CD4-positive, alpha-beta T cell (primary cell): ENCODE results near the gene HTRA1. TPM values are rescaled to one million over a fixed set of nuclear protein-coding genes. Genes with fewer than 3 reads are reported as not detected.

Experiments
- ATAC-seq: fragments of 200-7000 bp; cut with Tn5 transposase; one replicate; pipeline ENCODE4 v1.10.0; 2022; ENCODE audit warnings: mild to moderate bottlenecking; ENCODE audit not compliant: poor library complexity
- CTCF ChIA-PET: fragments of 350-600 bp; sonication (Branson Sonifier 250); formaldehyde crosslinking; loops from one replicate; lab custom pipeline; 2021; ENCODE audit warnings: antibody characterized with exemption, inconsistent platforms; lab: Charles Lee
- POLR2A ChIA-PET: fragments of 350-600 bp; sonication (Branson Sonifier 250); formaldehyde crosslinking; loops from one replicate; lab custom pipeline; 2021; ENCODE audit warnings: antibody characterized with exemption, inconsistent platforms; lab: Charles Lee
- DNase-seq, 14 experiments: peaks; one replicate each; pipeline ENCODE4 v3.0.0-alpha.2; 2013 to 2020; ENCODE audit warnings: mixed read lengths in 2 of 14
- H3K27ac ChIP-seq, 2 donors: one replicate each; pipeline versions ENCODE4 v1.5.1 to v1.7.0; 2013; ENCODE audit warnings: low read length in 2 of 2, low read depth in 1 of 2, mild to moderate bottlenecking in 1 of 2
- H3K27me3 ChIP-seq, 2 experiments: 1 replicate in 1 of 2; 2 replicates in 1 of 2; pipeline versions ENCODE4 v1.6.1 to v1.7.0; 2013; ENCODE audit warnings: low read length in 2 of 2, control low read depth in 1 of 2, mild to moderate bottlenecking in 1 of 2, moderate library complexity in 1 of 2; ENCODE audit not compliant: insufficient read depth in 2 of 2, control insufficient read depth in 1 of 2
- H3K36me3 ChIP-seq: one replicate; pipeline ENCODE4 v1.6.1; 2013; ENCODE audit warnings: low read length, control low read depth; ENCODE audit not compliant: insufficient read depth
- H3K4me1 ChIP-seq: one replicate; pipeline ENCODE4 v1.6.1; 2013; ENCODE audit warnings: low read length, control low read depth; ENCODE audit not compliant: insufficient read depth
- H3K4me3 ChIP-seq: one replicate; pipeline ENCODE4 v1.5.1; 2013; ENCODE audit warnings: mild to moderate bottlenecking, low read length, moderate library complexity
- H3K9me3 ChIP-seq, 2 experiments: 1 replicate in 1 of 2; 2 replicates in 1 of 2; pipeline versions ENCODE4 v1.6.1 to v1.7.0; 2013; ENCODE audit warnings: low read length in 2 of 2, mild to moderate bottlenecking in 2 of 2, control low read depth in 1 of 2, moderate library complexity in 1 of 2; ENCODE audit not compliant: control insufficient read depth in 1 of 2, insufficient read depth in 1 of 2
- H3K27ac Mint-ChIP-seq: one replicate; pipeline ENCODE4 v1.8.0; 2020; ENCODE audit warnings: mixed read lengths
- H3K27me3 Mint-ChIP-seq: one replicate; pipeline ENCODE4 v1.8.0; 2021; ENCODE audit warnings: mixed read lengths
- H3K36me3 Mint-ChIP-seq: one replicate; pipeline ENCODE4 v1.8.0; 2021; ENCODE audit warnings: low read depth, mixed read lengths
- H3K4me1 Mint-ChIP-seq: one replicate; pipeline ENCODE4 v1.8.0; 2021; ENCODE audit warnings: low read depth, mixed read lengths
- H3K4me3 Mint-ChIP-seq: one replicate; pipeline ENCODE4 v1.8.0; 2020; ENCODE audit warnings: mild to moderate bottlenecking, mixed read lengths
- H3K9me3 Mint-ChIP-seq: one replicate; pipeline ENCODE4 v1.8.0; 2020; ENCODE audit warnings: mixed read lengths
- CTCF ChIP-seq: fragments of 200-600 bp; IDR thresholded peaks from one replicate; pipeline ENCODE4 v1.8.0; 2022; ENCODE audit warnings: antibody characterized with exemption, mild to moderate bottlenecking
- intact Hi-C, 2 experiments: fragments of 100-400 bp; cut with DNase I in 1 of 2; cut with micrococcal nuclease in 1 of 2; formaldehyde crosslinking; loops; one replicate each; pipeline versions ENCODE4 v1.15.1 to v1.9.0; 2023 to 2025; cut with DNase I, micrococcal nuclease
- total RNA-seq, 174 experiments: library from RNA in 2 of 174; stranded (reverse) in 2 of 174; gene quantifications; one replicate each; pipeline ENCODE4 v1.2.3 and lab custom pipeline; 2021 to 2026

The HTRA1 gene
- total RNA-seq, 2 experiments from 2014 or later = not detected

DNA sequence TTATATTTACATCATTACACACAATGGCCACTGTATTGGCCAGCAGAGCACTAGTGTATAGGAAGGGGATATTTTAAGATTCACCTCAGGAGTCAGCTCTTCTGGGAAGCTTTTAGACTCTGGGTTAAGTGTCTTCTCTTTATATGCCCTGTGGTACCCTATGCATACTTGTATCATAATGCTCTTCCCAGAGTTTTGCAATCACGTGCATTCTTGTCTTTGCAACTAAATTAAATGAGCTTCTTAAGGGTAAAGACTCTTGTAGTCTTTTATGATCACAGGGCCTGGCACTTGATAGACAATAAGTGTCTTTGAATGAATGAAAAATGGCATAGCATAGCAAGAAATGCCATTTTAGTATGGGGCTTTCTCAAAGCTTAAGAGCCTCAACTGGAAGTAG is 42.3 kb upstream of the HTRA1 start:
- H3K4me3 Mint-ChIP-seq = no peak overlapping the region
- H3K27me3 Mint-ChIP-seq = no peaks in the 10 kb centered on the region
- peaks cover 69% of the 10 kb centered on the region for H3K36me3 Mint-ChIP-seq
- DNase-seq (no peak), ATAC-seq (no peak)
- no peak overlapping the region for H3K27ac Mint-ChIP-seq
- no peak overlapping the region for H3K4me3 ChIP-seq
- TF ChIP-seq CTCF = no peak
- peaks cover 11% of the 10 kb centered on the region for H3K36me3 ChIP-seq
- ChIA-PET CTCF (interaction anchor here (1.1 to 1.7 kb wide), 2 partner anchors 13 to 120 kb away, joined by 3 to 6 read pairs; no protein-coding TSS in a partner anchor), POLR2A (interaction anchor here (0.8 to 2.4 kb wide), 3 partner anchors 11 to 45 kb away, joined by 4 to 31 read pairs (median 7); partner anchors contain the start of gene PLEKHA1)
- H3K9me3 ChIP-seq = no peaks in the 10 kb centered on the region
- H3K27ac ChIP-seq = no peak overlapping the region
- H3K27me3 ChIP-seq = no peaks in the 10 kb centered on the region
- H3K4me1 ChIP-seq = peaks cover 39% of the 10 kb centered on the region
- intact Hi-C loops = loop anchor here in 1 of 2 experiments (5.0 kb wide), 1 partner anchor 42 kb away; no protein-coding TSS in a partner anchor
- H3K4me1 Mint-ChIP-seq = peaks cover 93% of the 10 kb centered on the region
- no peaks in the 10 kb centered on the region for H3K9me3 Mint-ChIP-seq

DNA sequence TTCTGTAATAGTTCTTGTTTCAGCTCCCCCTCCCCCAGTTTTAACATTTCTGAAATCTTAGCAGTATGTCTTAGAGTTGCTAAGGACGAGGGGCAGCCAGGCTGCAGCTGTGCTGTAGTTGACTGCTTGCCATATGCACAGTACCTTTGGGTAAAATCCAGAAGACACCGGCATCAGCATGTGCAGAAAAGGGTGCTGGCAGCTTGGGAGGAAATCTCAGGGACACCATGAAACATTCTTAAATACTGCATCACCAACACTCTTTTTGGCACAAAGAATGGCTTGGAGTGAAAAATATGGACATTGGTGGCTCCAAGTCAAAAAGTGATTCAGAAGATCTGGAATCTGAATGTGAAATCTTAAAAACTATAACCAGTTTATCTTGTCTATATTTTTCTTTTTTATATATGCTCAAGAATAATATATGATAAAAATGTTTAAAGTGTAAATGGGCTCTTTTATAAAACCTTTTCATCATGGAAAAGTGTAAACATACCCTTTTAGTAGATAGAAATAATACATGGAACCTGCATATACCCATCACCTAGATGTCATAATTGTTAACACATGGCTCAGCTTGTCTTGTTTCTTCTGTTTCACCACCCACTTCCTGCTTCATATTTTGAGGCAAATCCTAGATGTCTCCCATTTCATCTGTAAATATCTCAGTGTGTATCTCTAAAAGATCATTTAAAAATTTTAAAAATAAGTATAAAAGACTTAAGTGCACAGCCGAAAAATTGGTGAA is 41.3 kb upstream of the HTRA1 start:
- Histone ChIP-seq H3K27ac (no peak overlapping the region), H3K4me1 (peaks cover 39% of the 10 kb centered on the region), H3K27me3 (no peaks in the 10 kb centered on the region), H3K9me3 (no peaks in the 10 kb centered on the region), H3K4me3 (no peak overlapping the region), H3K36me3 (peaks cover 7% of the 10 kb centered on the region)
- ChIA-PET CTCF (interaction anchor here (1.2 to 1.7 kb wide), 2 partner anchors 14 to 16 kb away, joined by 3 to 6 read pairs; no protein-coding TSS in a partner anchor), POLR2A (interaction anchor here (0.8 to 2.4 kb wide), 4 partner anchors 13 to 46 kb away, joined by 4 to 31 read pairs (median 6); partner anchors contain the start of gene PLEKHA1)
- no peak overlapping the region for H3K4me3 Mint-ChIP-seq
- H3K36me3 Mint-ChIP-seq = peaks cover 69% of the 10 kb centered on the region
- DNase-seq = peak in 1 of 14 experiments; percentile 31
- no peak for ATAC-seq
- no peaks in the 10 kb centered on the region for H3K27me3 Mint-ChIP-seq
- intact Hi-C loops = loop anchor here in 1 of 2 experiments (5.0 kb wide), 1 partner anchor 43 kb away; no protein-coding TSS in a partner anchor
- no peak for TF ChIP-seq CTCF
- H3K9me3 Mint-ChIP-seq = no peaks in the 10 kb centered on the region
- H3K4me1 Mint-ChIP-seq = peaks cover 91% of the 10 kb centered on the region
- H3K27ac Mint-ChIP-seq = peak overlapping the region; percentile 73

- no peaks in the 10 kb centered on the region for H3K27me3 ChIP-seq
- CTCF ChIA-PET = interaction anchor here (1.2 kb wide), 1 partner anchor 15 kb away, joined by 3 read pairs; no protein-coding TSS in a partner anchor
- Mint-ChIP-seq H3K27me3 (no peaks in the 10 kb centered on the region), H3K4me1 (peaks cover 86% of the 10 kb centered on the region), H3K9me3 (no peaks in the 10 kb centered on the region), H3K36me3 (peaks cover 65% of the 10 kb centered on the region), H3K4me3 (peak overlapping the region; percentile 31), H3K27ac (peak overlapping the region; percentile 73)
- intact Hi-C loops = no loop called here
- POLR2A ChIA-PET = interaction anchor here (1.0 to 2.4 kb wide), 2 partner anchors 14 to 46 kb away, joined by 5 to 31 read pairs; partner anchors contain the start of gene PLEKHA1
- H3K27ac ChIP-seq = peak overlapping the region in 1 of 2 donors; percentile 25
- ATAC-seq (no peak), DNase-seq (no peak)
- H3K4me3 ChIP-seq = no peak overlapping the region
- no peaks in the 10 kb centered on the region for H3K9me3 ChIP-seq
- H3K4me1 ChIP-seq = peaks cover 39% of the 10 kb centered on the region
- no peak for TF ChIP-seq CTCF
- peaks cover 7% of the 10 kb centered on the region for H3K36me3 ChIP-seq
Measured at GRCh38 chr10:122420624-122421007, 40.7 kb upstream of the HTRA1 start.
